HG02938 (cell line): Measurements from ENCODE around the gene CCDC116.
"Not testable (repeated sequence)": the region's sequence is repeated elsewhere in the genome, so short reads cannot be mapped to it uniquely, and the experiment has no call there.

Experiments
- ATAC-seq: cut with Tn5 transposase; IDR thresholded peaks from one replicate; pipeline ENCODE4 v1.9.1; 2021; ENCODE audit warnings: mild to moderate bottlenecking, moderate library complexity; ENCODE audit not compliant: unreplicated experiment

Gene CCDC116

GRCh38 chr22:21631025-21631424 is 1.5 kb upstream of the CCDC116 start:
- ATAC-seq, result no peak

DNA sequence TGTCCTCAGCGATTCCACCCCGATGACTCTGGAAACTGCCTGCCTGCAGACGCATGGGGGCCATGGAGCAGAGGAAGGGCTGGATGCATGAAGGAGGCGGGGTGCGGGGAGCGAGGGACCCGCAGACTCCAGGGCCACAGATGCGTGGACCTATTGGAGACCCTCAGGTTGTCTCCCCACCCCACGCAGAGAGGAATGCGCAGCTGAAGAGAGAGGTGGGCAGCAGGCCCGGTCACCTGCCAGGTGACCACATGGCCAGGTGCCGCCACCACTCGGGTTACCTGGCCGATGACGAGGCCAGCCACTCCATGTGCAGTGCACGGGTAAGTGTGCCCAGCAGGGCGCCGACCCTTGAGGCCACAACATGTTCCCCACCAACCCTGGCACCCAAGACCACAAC is 371 bp downstream of the CCDC116 start:
- ATAC-seq, result no peak

DNA sequence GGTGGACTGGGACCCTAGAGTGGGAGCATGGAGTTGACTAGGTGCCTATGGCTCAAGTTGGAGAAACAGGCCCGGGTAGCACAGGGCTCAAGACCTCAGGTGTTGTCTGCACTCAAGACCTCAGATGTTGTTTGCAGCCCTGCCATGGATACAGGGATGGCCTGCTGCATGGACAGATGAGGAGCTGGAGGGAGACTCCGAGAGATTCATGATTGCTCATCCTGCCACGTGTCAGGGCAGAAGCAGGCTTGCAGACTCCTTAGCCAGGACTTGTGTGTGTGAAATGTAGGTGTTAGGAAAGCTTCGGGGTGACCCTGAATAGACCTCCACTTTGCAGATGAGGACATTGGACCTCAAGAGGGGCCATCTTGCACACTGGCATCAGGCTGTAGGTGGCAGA is 921 bp downstream of the CCDC116 start:
- no peak for ATAC-seq

DNA sequence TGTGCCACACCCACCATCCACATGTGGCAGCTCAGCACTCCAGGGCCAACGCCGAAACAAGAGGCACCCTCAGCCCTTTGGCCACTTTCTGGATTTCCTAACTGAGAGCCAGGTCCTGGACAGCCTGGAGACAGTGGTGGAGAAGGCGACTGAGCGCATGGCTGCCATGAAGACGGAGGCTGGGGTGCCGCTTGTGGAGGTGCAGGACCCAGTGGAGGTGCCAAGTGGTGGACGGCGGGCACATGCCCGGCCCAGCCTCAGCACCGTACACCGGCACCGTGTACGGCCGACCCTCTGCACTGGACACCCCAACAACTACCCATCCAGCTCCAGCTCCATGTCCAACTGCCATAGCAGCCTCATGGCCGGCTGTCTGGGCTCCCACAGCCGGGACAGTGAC is 1.5 kb downstream of the CCDC116 start:
- no peak for ATAC-seq

DNA sequence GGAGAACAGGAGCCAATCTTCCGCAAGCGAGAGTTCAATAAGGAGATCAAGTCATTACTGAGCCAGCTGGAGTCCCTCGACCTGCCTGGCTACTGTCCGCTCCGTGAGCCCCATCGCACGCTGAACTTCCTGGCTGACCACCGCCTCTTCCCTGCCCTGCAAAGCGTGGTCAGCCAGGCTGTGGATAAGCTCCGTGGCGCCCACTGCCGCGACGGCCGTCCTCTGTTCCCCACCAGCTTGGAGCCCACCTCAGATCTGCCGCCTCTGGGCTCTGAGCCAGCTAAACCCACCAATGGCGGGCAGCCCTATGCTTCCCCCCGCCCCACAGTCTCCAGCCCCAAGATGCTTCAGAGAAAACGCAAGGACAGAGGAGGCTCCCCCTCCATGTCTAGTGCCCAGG is 2.3 kb downstream of the CCDC116 start:
- ATAC-seq, result no peak

DNA sequence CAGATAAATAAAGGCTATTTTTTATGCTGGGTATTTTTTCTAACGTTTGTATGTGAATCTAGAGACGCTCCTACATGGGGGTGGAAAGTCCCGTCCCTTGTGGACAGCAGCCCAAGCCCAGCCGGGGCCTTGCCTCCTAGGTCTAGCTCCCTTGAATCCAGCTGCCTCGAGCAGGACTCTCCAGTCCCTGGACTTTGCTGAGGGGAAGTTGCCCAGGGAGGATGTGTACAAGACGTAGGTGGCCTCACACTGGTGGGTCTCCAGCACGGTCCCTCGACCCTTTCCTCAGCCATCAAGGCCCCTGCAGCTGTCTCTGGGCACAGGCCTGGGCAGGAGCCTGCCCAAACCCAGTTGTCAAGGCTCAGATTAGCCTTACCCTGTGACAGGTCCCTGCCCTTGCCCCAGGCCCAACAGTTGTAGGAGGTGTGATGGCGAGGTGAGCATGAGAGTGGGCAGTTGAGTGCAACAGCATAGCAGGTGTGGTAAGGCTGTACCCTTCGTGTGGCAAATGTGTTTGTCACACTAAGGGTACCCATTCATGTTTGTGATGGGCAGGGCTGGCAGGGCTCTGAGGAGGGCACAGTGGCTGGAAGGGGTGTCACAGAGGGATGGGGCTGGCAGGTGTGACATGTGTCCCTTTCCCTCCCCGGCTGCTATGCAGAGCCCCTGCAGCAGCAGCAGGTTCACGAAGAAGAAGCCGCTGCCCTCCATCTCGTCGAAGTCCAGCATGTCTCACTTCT is 3.4 kb downstream of the CCDC116 start:
- ATAC-seq, result no peak

- ATAC-seq, result no peak
Observed at GRCh38 chr22:21636629-21637218, 4.2 kb downstream of the CCDC116 start.

GRCh38 chr22:21637450-21637849 is 4.9 kb downstream of the CCDC116 start:
- ATAC-seq, result not testable (repeated sequence)

DNA sequence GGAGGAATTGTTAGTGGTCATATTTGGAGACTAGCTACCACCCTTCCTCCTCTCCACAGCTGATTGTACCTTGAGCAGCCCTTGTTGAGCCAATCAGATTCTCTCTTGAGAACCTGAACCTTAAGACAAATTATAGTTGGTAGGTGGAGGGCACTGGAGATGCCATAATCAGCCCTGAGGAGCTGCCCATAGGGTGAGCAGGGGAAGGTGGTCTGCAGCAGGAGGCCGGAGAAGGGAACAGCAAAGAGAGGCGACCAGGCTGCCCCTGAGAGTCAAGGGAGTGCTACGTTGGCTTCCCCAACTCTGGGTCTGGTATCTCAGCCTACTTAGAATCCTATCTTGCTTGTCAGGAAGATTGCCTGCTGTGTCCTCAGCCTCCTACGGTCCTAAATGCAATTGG is 6.8 kb downstream of the CCDC116 start:
- ATAC-seq, result no peak

DNA sequence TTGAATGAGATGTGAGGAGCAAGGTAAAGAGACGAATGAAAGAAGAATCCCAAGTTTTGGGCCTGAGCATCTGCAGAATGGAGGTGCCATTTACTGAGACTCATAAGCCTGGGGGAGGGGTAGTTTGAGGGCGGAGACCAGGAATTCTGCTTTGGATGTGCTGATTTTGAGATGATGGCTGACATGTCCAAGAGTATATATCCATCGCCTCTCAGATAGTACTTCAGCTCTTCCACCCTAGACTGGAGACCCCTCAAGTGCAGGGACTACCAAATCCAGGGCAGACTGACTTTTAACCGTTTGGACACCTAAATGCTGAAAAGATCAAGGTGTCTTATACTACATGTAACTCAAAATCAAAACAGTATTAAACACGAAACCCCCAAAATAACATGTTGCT is 8.2 kb downstream of the CCDC116 start:
- no peak for ATAC-seq

DNA sequence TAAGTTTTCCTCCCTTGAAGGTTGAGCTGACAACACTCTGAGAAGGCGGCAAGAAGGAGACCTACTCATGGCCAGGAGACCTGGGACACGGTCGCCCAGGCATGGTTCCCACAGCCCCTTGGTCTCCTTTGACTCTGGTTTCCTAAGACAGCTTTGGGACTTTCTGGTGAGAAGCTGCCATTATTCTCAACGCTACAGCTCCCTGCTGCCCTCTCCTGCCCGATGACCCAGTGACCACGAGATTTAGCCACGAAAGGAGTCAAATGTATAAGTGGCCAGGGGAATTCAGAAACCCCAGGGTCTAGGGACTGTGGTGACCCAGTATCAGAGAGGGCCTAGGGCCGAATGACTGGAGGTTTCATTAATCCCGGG is 8.8 kb downstream of the CCDC116 start:
- ATAC-seq, result no peak

GRCh38 chr22:21641789-21642583 is 9.4 kb downstream of the CCDC116 start, which contains the start of gene SDF2L1:
TSS of gene SDF2L1 (plus strand) at chr22:21642302. CDS start at chr22:21642337, 35 bp downstream.
- peak; percentile 88 for ATAC-seq

DNA sequence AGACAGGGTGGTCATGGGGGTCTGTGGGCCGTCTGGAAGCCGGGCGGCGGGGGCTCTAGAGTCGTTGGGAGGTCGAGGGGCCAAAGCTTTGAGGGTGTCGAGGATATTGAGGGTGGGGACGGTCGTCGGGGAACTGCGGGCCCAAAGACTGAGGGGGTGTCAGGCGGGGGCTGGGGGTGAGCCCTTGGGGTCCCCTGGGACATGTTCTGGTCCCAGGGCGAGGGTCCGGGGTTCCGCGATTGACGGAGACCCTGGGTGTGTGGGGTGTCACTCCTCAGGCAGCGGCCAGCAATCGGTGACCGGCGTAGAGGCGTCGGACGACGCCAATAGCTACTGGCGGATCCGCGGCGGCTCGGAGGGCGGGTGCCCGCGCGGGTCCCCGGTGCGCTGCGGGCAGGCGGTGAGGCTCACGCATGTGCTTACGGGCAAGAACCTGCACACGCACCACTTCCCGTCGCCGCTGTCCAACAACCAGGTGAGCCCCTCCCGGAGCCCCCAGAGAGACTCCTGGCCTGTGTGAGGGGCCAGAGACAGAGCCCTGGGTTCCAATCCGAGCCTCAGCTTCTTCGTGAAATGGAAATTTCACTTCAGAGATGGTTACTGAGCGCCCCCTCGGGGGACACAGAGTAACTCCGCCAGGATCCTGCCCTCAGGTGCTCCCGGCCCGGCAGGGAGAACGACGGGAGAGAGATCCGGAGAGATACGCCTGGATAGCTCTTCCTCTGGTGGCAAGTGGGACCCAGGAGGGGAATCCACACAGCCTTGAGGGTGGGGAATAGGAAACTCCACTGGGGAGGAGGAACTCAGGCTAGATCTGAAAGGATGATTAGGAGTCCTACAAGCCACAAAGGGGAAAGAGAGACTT is 10.3 kb downstream of the CCDC116 start:
- peak; percentile 2 for ATAC-seq

DNA sequence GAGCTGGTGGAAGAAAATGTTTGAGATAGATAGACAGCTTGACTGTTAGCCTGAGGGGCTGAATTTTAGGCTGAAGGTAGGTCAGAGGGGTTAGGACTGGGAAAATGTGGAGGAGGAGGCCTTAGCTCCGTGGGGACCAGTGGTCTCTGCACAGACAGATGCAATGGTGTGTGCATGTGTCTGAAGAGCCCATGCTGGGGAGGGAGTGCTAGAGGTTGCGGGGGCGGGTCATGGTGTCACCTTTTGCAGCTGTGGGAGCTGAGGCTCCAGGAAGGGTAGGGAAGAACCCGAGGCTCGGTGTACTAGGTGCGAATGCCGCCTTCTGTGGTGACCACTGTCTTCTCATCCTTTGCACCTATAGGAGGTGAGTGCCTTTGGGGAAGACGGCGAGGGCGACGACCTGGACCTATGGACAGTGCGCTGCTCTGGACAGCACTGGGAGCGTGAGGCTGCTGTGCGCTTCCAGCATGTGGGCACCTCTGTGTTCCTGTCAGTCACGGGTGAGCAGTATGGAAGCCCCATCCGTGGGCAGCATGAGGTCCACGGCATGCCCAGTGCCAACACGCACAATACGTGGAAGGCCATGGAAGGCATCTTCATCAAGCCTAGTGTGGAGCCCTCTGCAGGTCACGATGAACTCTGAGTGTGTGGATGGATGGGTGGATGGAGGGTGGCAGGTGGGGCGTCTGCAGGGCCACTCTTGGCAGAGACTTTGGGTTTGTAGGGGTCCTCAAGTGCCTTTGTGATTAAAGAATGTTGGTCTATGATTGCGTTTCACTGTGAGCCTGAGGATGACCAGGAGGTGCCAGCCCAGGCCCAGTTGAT is 11.2 kb downstream of the CCDC116 start:
- no peak for ATAC-seq

GRCh38 chr22:21645513-21645912 is 13.0 kb downstream of the CCDC116 start:
- not testable (repeated sequence) for ATAC-seq

DNA sequence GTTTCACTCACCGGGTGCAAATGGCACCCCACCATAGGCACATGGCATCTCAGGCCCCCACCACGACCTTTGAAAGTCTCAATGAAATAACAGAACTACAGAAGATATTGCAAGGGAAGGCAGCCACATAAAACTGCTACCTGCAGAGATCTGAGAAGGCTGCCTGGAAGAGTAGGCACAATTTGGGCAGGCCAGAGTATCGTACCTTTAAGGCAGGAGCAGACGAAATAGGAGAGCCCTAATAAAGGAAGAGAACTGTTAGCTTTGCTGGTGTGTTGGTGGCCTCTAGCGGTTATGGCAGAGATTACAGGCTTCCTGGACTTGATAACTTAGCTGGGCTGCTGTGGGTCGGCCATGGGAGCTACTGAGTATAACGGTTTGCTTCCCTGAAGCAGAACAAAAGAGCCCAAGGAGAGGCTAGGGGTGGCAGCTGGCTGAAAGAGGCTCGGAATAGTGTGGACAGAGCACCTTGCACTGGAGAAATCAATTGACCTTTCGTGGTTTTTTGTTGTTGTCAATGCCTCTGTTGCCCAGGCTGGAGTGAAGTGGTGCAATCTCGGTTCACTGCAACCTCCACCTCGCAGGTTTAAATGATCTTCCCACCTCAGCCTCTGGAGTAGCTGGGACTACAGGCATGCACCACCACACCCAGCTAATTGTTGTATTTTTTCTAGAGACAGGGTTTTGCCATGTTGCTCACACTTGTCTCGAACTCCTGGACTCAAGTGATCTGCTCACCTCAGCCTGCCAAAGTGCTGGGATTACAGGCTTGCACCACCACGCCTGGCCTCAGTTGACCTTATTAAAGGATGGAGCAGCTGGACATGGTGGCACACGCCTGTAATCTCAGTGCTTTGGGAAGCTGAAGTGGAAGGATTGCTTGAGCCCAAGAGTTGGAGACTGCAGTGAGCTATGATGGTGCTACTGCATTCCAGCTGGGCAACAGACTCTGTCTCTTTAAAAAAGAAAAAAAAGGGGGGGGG is 14.3 kb downstream of the CCDC116 start:
- ATAC-seq, result no peak

GRCh38 chr22:21650280-21650679 is 17.7 kb downstream of the CCDC116 start:
- ATAC-seq, result no peak

DNA sequence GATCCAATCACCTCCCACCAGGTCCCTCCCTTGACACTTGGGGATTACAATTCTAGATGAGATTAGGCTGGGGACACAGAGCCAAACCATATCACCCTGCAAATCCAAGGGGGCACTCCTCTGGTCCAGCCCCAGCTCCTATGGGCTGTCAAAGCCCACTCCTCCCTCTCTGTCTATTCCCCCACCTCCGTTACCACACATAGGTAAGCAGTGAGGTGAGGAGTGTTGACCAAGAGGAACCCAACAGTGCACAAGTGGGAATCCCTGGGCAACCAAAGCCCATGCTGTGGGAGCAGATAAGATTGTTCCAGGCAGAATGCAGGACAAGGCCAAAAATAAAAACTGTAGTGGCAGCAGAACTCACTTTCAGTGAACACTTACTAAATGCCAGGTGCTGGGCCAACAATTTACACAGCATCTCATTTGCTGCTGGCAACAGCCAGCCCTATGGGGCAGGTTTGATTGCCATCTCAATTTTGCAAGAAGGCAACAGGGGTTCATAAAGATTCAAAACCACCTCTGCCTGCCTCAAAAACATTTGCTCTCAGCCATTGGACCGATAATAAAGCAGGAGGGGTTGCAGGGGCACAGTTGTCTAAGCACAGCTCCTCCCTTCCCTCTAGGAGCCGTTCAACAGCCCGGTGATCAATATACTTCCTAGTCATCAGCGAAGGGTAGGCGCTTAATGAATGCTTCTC is 18.4 kb downstream of the CCDC116 start:
- ATAC-seq, result no peak
